Keratinocyte (primary cell): ENCODE measurements around the gene PLAU. TPM values are rescaled to one million over a fixed set of nuclear protein-coding genes. Genes with fewer than 3 reads are reported as not detected.

Experiments
- DNase-seq: peaks from one replicate; pipeline ENCODE4 v3.0.0-alpha.2; 2011; ENCODE audit warnings: low read depth, missing footprints, low spot score
- FAIRE-seq: peaks from 2 replicates; lab custom pipeline; 2011; peaks lifted over from hg19 to GRCh38; lab: Jason Lieb, UNC
- H2AFZ ChIP-seq: 2 replicates; pipeline ENCODE4 v1.6.0; 2012; ENCODE audit warnings: low read length, control low read depth, inconsistent platforms; ENCODE audit not compliant: control insufficient read depth
- H3K27ac ChIP-seq: 2 replicates; pipeline ENCODE4 v1.5.1; 2011; ENCODE audit warnings: low read length; ENCODE audit not compliant: control insufficient read depth, insufficient read depth
- H3K27me3 ChIP-seq: 3 replicates; pipeline ENCODE4 v1.6.0; 2011; ENCODE audit warnings: low read length; ENCODE audit not compliant: control insufficient read depth, insufficient read depth; ENCODE audit errors: extremely low read depth
- H3K36me3 ChIP-seq, 2 experiments: 2 replicates in 1 of 2; 3 replicates in 1 of 2; pipeline ENCODE4 v1.5.1; 2011; ENCODE audit warnings: low read length in 2 of 2, mild to moderate bottlenecking in 1 of 2; ENCODE audit not compliant: control insufficient read depth in 2 of 2, insufficient read depth in 2 of 2; ENCODE audit errors: extremely low read depth in 1 of 2
- H3K4me1 ChIP-seq: 3 replicates; pipeline ENCODE4 v1.5.1; 2011; ENCODE audit warnings: low read length; ENCODE audit not compliant: control insufficient read depth, insufficient read depth; ENCODE audit errors: extremely low read depth
- H3K4me2 ChIP-seq: 3 replicates; pipeline ENCODE4 v1.6.0; 2011; ENCODE audit warnings: low read depth, low read length; ENCODE audit not compliant: control insufficient read depth, insufficient read depth; ENCODE audit errors: extremely low read depth
- H3K4me3 ChIP-seq, 3 experiments: fragments of 200-600 bp in 1 of 3; sonication (generic) in 1 of 3; 2 replicates in 2 of 3; 3 replicates in 1 of 3; pipeline ENCODE4 v1.5.1; 2011 to 2016; ENCODE audit warnings: low read length in 3 of 3, mild to moderate bottlenecking in 3 of 3, control low read depth in 2 of 3, inconsistent platforms in 1 of 3, low read depth in 1 of 3, mixed read lengths in 1 of 3, mixed run types in 1 of 3, moderate library complexity in 1 of 3; ENCODE audit not compliant: control insufficient read depth in 2 of 3, insufficient read depth in 2 of 3; ENCODE audit errors: extremely low read depth in 1 of 3
- H3K79me2 ChIP-seq: 2 replicates; pipeline ENCODE4 v1.6.0; 2012; ENCODE audit warnings: low read length; ENCODE audit not compliant: control insufficient read depth, insufficient read depth
- H3K9ac ChIP-seq: 3 replicates; pipeline ENCODE4 v1.6.0; 2011; ENCODE audit warnings: low read length; ENCODE audit not compliant: control insufficient read depth, insufficient read depth; ENCODE audit errors: extremely low read depth
- H3K9me1 ChIP-seq: 3 replicates; pipeline ENCODE4 v1.6.0; 2011; ENCODE audit warnings: low read length; ENCODE audit not compliant: control insufficient read depth, insufficient read depth; ENCODE audit errors: extremely low read depth
- H3K9me3 ChIP-seq: 2 replicates; pipeline ENCODE4 v1.5.1; 2012; ENCODE audit warnings: low read depth, low read length; ENCODE audit not compliant: control insufficient read depth
- H4K20me1 ChIP-seq: 3 replicates; pipeline ENCODE4 v1.6.0; 2011; ENCODE audit warnings: low read length; ENCODE audit not compliant: control insufficient read depth, insufficient read depth; ENCODE audit errors: extremely low read depth
- CTCF ChIP-seq, 3 experiments: IDR thresholded peaks in 1 of 3; conservative IDR thresholded peaks in 1 of 3; optimal IDR thresholded peaks in 1 of 3; 2 replicates in 2 of 3; 3 replicates in 1 of 3; pipeline versions ENCODE3 to v1.5.1; 2011; ENCODE audit warnings: low read length in 3 of 3, mild to moderate bottlenecking in 3 of 3, moderate library complexity in 2 of 3, control low read depth in 1 of 3, inconsistent platforms in 1 of 3; ENCODE audit not compliant: insufficient read depth in 2 of 3; ENCODE audit errors: extremely low read depth in 1 of 3
- EZH2 ChIP-seq: IDR thresholded peaks from one replicate; pipeline ENCODE4 v1.6.1; 2012; ENCODE audit warnings: inconsistent platforms, mild to moderate bottlenecking, low read length, moderate library complexity
- dilution Hi-C: fragments of 300-500 bp; cut with MboI; formaldehyde crosslinking; loops from one replicate; pipeline ENCODE4 v1.7.0; 2020; ENCODE audit warnings: low sequenced_read_pairs; ENCODE audit not compliant: extremely low pct_ligation_motif_present
- polyA plus RNA-seq, 5 experiments: library from polyadenylated mRNA; depleted of rRNA in 3 of 5; stranded (reverse) in 3 of 5; stranded (forward) in 1 of 5; unstranded in 1 of 5; fragments of >200 nt; gene quantifications; 1 replicate in 1 of 5; 2 replicates in 3 of 5; 3 replicates in 1 of 5; pipeline versions ENCODE4 v1.2.1 to v1.2.3, GENCODE V29; 2011 to 2012; ENCODE audit warnings: missing spikeins in 2 of 5, low read depth in 1 of 5, low replicate concordance in 1 of 5

PLAU gene
- polyA plus RNA-seq, 1 donor (not counting 4 experiments of a cell fraction or from before 2014, with no cell fraction given) = 262 TPM

- Histone ChIP-seq H3K79me2 (no peaks in the 10 kb centered on the region), H3K4me2 (no peak overlapping the region), H4K20me1 (no peaks in the 10 kb centered on the region), H3K9me1 (peaks cover 3% of the 10 kb centered on the region), H3K27me3 (no peaks in the 10 kb centered on the region), H3K4me3 (no peak overlapping the region), H3K36me3 (no peaks in the 10 kb centered on the region), H3K9ac (no peak overlapping the region), H3K27ac (no peak overlapping the region), H3K9me3 (no peaks in the 10 kb centered on the region), H2AFZ (no peak overlapping the region), H3K4me1 (peaks cover 32% of the 10 kb centered on the region)
- no peak for TF ChIP-seq EZH2
- TF ChIP-seq CTCF (optimal IDR thresholded peaks at IDR 0.05 in 1 of 3, IDR thresholded peaks at IDR 0.05 in 1 of 3, conservative IDR thresholded peaks at IDR 0.05 in 1 of 3; ENCODE audit: extremely low read depth in 1 of 3, insufficient read depth in 2 of 3, low read length in 3 of 3) = no peak
- no peak for FAIRE-seq
- no peak for DNase-seq
- dilution Hi-C loops = no loop called here
These were observed 32.6 kb upstream of the PLAU start for GRCh38 chr10:73878365-73878764.

- dilution Hi-C loops = no loop called here
- peak overlapping the region; percentile 60 for H2AFZ ChIP-seq
- no peaks in the 10 kb centered on the region for H3K27me3 ChIP-seq
- DNase-seq = no peak
- H3K36me3 ChIP-seq = no peaks in the 10 kb centered on the region
- H4K20me1 ChIP-seq = no peaks in the 10 kb centered on the region
- H3K79me2 ChIP-seq = no peaks in the 10 kb centered on the region
- H3K9me1 ChIP-seq = peaks cover 3% of the 10 kb centered on the region
- H3K9ac ChIP-seq = no peak overlapping the region
- H3K4me1 ChIP-seq = peaks cover 34% of the 10 kb centered on the region
- no peaks in the 10 kb centered on the region for H3K9me3 ChIP-seq
- no peak for TF ChIP-seq EZH2
- peak; percentile 94 to 98 (median 95) for TF ChIP-seq CTCF (optimal IDR thresholded peaks at IDR 0.05 in 1 of 3, IDR thresholded peaks at IDR 0.05 in 1 of 3, conservative IDR thresholded peaks at IDR 0.05 in 1 of 3; ENCODE audit: extremely low read depth in 1 of 3, insufficient read depth in 2 of 3, low read length in 3 of 3)
- H3K27ac ChIP-seq = no peak overlapping the region
- peak; percentile 29 for FAIRE-seq
- no peak overlapping the region for H3K4me3 ChIP-seq
- H3K4me2 ChIP-seq = peak overlapping the region; percentile 54
These were observed 31.4 kb upstream of the PLAU start for GRCh38 chr10:73879296-73880173.
